Measurements from ENCODE around the gene CLBA1.

DNA sequence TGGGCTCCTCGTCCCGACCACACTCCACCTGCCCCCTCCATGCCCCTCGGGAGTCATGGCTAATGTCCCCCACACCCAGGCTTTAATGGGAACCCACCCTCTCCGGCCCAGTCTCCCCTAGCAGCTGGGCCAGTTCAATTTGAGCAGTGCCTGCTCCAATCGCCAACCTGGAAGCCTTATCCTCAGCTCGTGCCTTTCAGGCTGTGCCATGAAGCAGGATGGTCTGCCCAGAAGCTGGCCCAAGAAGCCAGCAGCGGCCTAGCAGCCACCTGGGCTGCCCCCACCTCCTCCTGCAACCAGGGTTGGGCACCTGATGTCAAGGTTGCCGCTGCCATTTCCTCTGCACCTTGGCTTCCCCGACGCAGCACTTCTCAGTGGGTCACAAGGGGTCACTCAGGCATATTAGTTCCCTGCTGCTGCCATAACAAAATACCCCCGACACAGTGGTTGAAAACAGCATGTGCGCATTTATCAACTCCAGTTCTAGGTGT is 2.3 kb upstream of the CLBA1 start:
- TF ChIP-seq POLR2A (IDR thresholded peaks at IDR 0.05; ENCODE audit: low read depth, low read length) (no peak), TAF1 (IDR thresholded peaks at IDR 0.05; ENCODE audit: borderline replicate concordance, low read depth, low read length) (no peak), POLR2AphosphoS5 (IDR thresholded peaks at IDR 0.05; ENCODE audit: low read depth, low read length) (no peak)
